GM23338 (cell line): ENCODE results near the gene HTR2A. TPM values are rescaled to one million over a fixed set of nuclear protein-coding genes. Genes with fewer than 3 reads are reported as not detected.

Experiments used
- ATAC-seq: fragments of 200-7000 bp; cut with Tn5 transposase; 3 replicates; pipeline ENCODE4 v1.9.1; 2020
- DNase-seq: peaks from one replicate; pipeline ENCODE4 v3.0.0-alpha.2; 2015; ENCODE audit warnings: low spot score
- H2AFZ ChIP-seq: fragments of 200-600 bp; sonication (generic); 2 replicates; pipeline ENCODE4 v1.8.0; 2016; ENCODE audit warnings: antibody characterized with exemption, mild to moderate bottlenecking, moderate library complexity
- H3F3A ChIP-seq: fragments of 200-600 bp; sonication (generic); replicated peaks from 2 replicates; pipeline ENCODE4 v1.8.0; 2017; ENCODE audit warnings: antibody characterized with exemption, mixed run types, low read depth
- H3K27ac ChIP-seq: fragments of 200-600 bp; sonication (generic); 2 replicates; pipeline ENCODE4 v1.6.1; 2016; ENCODE audit warnings: low read depth
- H3K27me3 ChIP-seq: fragments of 200-600 bp; sonication (generic); 2 replicates; pipeline ENCODE4 v1.8.0; 2016; ENCODE audit warnings: mild to moderate bottlenecking, mixed run types, moderate library complexity; ENCODE audit not compliant: insufficient read depth
- H3K36me3 ChIP-seq: fragments of 200-600 bp; sonication (generic); 2 replicates; pipeline ENCODE4 v1.8.0; 2016; ENCODE audit warnings: mild to moderate bottlenecking; ENCODE audit not compliant: insufficient read depth
- H3K4me1 ChIP-seq: fragments of 200-600 bp; sonication (generic); 2 replicates; pipeline ENCODE4 v1.8.0; 2016; ENCODE audit warnings: mild to moderate bottlenecking, moderate library complexity; ENCODE audit not compliant: insufficient read depth
- H3K4me2 ChIP-seq: fragments of 200-600 bp; sonication (generic); 2 replicates; pipeline ENCODE4 v1.7.1; 2017; ENCODE audit warnings: mixed run types
- H3K4me3 ChIP-seq: fragments of 200-600 bp; sonication (generic); 2 replicates; pipeline ENCODE4 v1.6.1; 2016; ENCODE audit warnings: mixed run types
- H3K79me2 ChIP-seq: fragments of 200-600 bp; sonication (generic); replicated peaks from 2 replicates; pipeline ENCODE4 v1.8.0; 2017; ENCODE audit warnings: mild to moderate bottlenecking; ENCODE audit not compliant: insufficient read depth
- H3K9me2 ChIP-seq: fragments of 200-600 bp; sonication (generic); 2 replicates; pipeline ENCODE4 v1.8.0; 2017; ENCODE audit not compliant: insufficient read depth
- H4K20me1 ChIP-seq: fragments of 200-600 bp; sonication (generic); replicated peaks from 2 replicates; pipeline ENCODE4 v1.8.0; 2017; ENCODE audit warnings: mild to moderate bottlenecking; ENCODE audit not compliant: insufficient read depth
- H3K27ac Mint-ChIP-seq: 2 replicates; pipeline ENCODE4 v1.8.0; 2020; ENCODE audit warnings: inconsistent platforms, mild to moderate bottlenecking, moderate library complexity, mixed read lengths
- H3K27me3 Mint-ChIP-seq: 3 replicates; pipeline ENCODE4 v1.8.0; 2022; ENCODE audit warnings: low read depth, mild to moderate bottlenecking, moderate library complexity, mixed read lengths, inconsistent platforms; ENCODE audit not compliant: insufficient read depth, poor library complexity
- H3K36me3 Mint-ChIP-seq: 3 replicates; pipeline ENCODE4 v1.8.0; 2021; ENCODE audit warnings: low read depth, mild to moderate bottlenecking, inconsistent platforms, moderate library complexity, mixed read lengths
- H3K4me1 Mint-ChIP-seq: 3 replicates; pipeline ENCODE4 v1.8.0; 2020; ENCODE audit warnings: mild to moderate bottlenecking, inconsistent platforms, mixed read lengths
- H3K4me3 Mint-ChIP-seq: 3 replicates; pipeline ENCODE4 v1.8.0; 2021; ENCODE audit warnings: moderate library complexity, mild to moderate bottlenecking, inconsistent platforms, mixed read lengths
- H3K9me3 Mint-ChIP-seq: 3 replicates; pipeline ENCODE4 v1.8.0; 2020; ENCODE audit warnings: moderate library complexity, mild to moderate bottlenecking, inconsistent platforms, mixed read lengths
- CREB1 ChIP-seq: fragments of 250-450 bp; sonication (Bioruptor Pico); IDR thresholded peaks from 2 replicates; pipeline ENCODE4 v1.5.0; 2020; ENCODE audit warnings: low read depth, mild to moderate bottlenecking, moderate library complexity
- CTCF ChIP-seq, 2 experiments: fragments of 200-600 bp in 1 of 2; sonication (generic) in 1 of 2; conservative IDR thresholded peaks; 2 replicates each; pipeline versions ENCODE4 v1.5.1 to v1.6.1; 2016 to 2017; ENCODE audit warnings: antibody characterized with exemption in 2 of 2, low read depth in 2 of 2, mild to moderate bottlenecking in 2 of 2, moderate library complexity in 1 of 2
- ETS1 ChIP-seq: IDR thresholded peaks from 2 replicates; pipeline ENCODE4 v1.6.1; 2016; ENCODE audit warnings: antibody characterized with exemption
- EZH2 ChIP-seq: fragments of 200-600 bp; sonication (generic); IDR thresholded peaks from one replicate; pipeline ENCODE4 v1.8.0; 2017; ENCODE audit warnings: antibody characterized with exemption, mild to moderate bottlenecking, low read depth; ENCODE audit not compliant: unreplicated experiment
- EZH2phosphoT487 ChIP-seq: fragments of 200-600 bp; sonication (generic); IDR thresholded peaks from one replicate; pipeline ENCODE4 v1.8.1; 2018; ENCODE audit warnings: antibody characterized with exemption; ENCODE audit not compliant: unreplicated experiment
- JUNB ChIP-seq: IDR thresholded peaks from one replicate; pipeline ENCODE4 v1.6.1; 2016; ENCODE audit warnings: antibody characterized with exemption; ENCODE audit not compliant: unreplicated experiment
- NANOG ChIP-seq: IDR thresholded peaks from 2 replicates; pipeline ENCODE4 v1.6.1; 2016; ENCODE audit warnings: antibody characterized with exemption, borderline replicate concordance
- POLR2AphosphoS5 ChIP-seq: IDR thresholded peaks from 2 replicates; pipeline ENCODE4 v1.6.1; 2016; ENCODE audit warnings: antibody characterized with exemption, low read depth
- REST ChIP-seq: IDR thresholded peaks from one replicate; pipeline ENCODE4 v1.6.1; 2018; ENCODE audit warnings: antibody characterized with exemption; ENCODE audit not compliant: unreplicated experiment
- STAT1 ChIP-seq: IDR thresholded peaks from one replicate; pipeline ENCODE4 v1.6.1; 2016; ENCODE audit warnings: antibody characterized with exemption; ENCODE audit not compliant: unreplicated experiment
- ZNF114 ChIP-seq: fragments of 250-450 bp; sonication (Bioruptor Pico); IDR thresholded peaks from 2 replicates; pipeline ENCODE4 v1.5.0; 2020; ENCODE audit warnings: mild to moderate bottlenecking, moderate library complexity
- ZNF331 ChIP-seq: fragments of 250-450 bp; sonication (Bioruptor Pico); IDR thresholded peaks from 2 replicates; pipeline ENCODE4 v1.5.0; 2020; ENCODE audit warnings: low read depth, mild to moderate bottlenecking, moderate library complexity
- polyA plus RNA-seq: library from polyadenylated mRNA; unstranded; fragments of >200 nt; fragmentation: Nextera tagmentation; extraction: Ambion mirVana; gene quantifications from 2 replicates; pipeline ENCODE4 v1.2.1, GENCODE V29; 2016
- total RNA-seq: library from RNA; depleted of rRNA; stranded (reverse); fragments of >200 nt; shearing (Covaris generic); gene quantifications from 2 replicates; pipeline ENCODE4 v1.2.3, GENCODE V29; 2014
- TF ChIP-seq, protein P1 (sequence below): fragments of 250-450 bp; sonication (Bioruptor Pico); IDR thresholded peaks from 2 replicates; pipeline ENCODE4 v1.5.0; 2020; ENCODE audit warnings: mild to moderate bottlenecking, moderate library complexity

HTR2A gene
- total and polyA plus RNA-seq, 2 experiments from 2014 or later, result not detected

DNA sequence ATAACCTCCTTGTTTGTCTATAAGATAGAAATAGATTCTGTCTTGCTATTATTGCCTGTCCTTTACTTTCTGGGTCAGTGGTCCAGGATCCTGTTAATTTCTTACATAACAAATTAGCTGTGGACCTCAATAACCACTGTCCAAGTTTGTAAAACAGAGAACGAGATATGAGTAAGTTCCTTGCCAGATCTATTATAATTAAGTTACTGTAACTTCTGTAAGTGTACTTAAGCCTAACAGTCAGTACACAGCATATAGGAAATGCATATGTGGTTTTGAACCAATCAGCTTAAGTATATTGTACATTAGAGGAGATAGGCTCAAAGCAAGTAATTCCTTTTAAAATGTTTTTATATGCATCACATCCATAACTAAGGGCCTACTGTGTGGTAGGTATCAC lies 34.9 kb downstream of the HTR2A start:
- Histone ChIP-seq H3K27me3 (no peaks in the 10 kb centered on the region), H3K79me2 (no peaks in the 10 kb centered on the region), H2AFZ (no peak overlapping the region), H3K27ac (no peak overlapping the region), H4K20me1 (no peaks in the 10 kb centered on the region), H3K4me3 (no peak overlapping the region), H3F3A (no peaks in the 10 kb centered on the region), H3K9me2 (no peaks in the 10 kb centered on the region), H3K36me3 (no peaks in the 10 kb centered on the region), H3K4me1 (no peaks in the 10 kb centered on the region), H3K4me2 (no peak overlapping the region)
- no peaks in the 10 kb centered on the region for H3K9me3 Mint-ChIP-seq
- H3K4me1 Mint-ChIP-seq, result 0 out of 3 replicates have a peak, but pooled peaks cover 4% of the 10 kb centered on the region
- H3K4me3 Mint-ChIP-seq, result no peak overlapping the region
- H3K27ac Mint-ChIP-seq, result no peak overlapping the region
- DNase-seq (no peak), ATAC-seq (no peak)
- no peak for TF ChIP-seq ETS1
- no peak for TF ChIP-seq REST
- no peak for TF ChIP-seq EZH2phosphoT487
- TF ChIP-seq ZNF114 (CRISPR knock-in tag), result no peak
- no peak for TF ChIP-seq STAT1
- no peak for TF ChIP-seq EZH2
- TF ChIP-seq NANOG, result no peak
- TF ChIP-seq ZNF331 (CRISPR knock-in tag), result no peak
- TF ChIP-seq, protein P1, sequence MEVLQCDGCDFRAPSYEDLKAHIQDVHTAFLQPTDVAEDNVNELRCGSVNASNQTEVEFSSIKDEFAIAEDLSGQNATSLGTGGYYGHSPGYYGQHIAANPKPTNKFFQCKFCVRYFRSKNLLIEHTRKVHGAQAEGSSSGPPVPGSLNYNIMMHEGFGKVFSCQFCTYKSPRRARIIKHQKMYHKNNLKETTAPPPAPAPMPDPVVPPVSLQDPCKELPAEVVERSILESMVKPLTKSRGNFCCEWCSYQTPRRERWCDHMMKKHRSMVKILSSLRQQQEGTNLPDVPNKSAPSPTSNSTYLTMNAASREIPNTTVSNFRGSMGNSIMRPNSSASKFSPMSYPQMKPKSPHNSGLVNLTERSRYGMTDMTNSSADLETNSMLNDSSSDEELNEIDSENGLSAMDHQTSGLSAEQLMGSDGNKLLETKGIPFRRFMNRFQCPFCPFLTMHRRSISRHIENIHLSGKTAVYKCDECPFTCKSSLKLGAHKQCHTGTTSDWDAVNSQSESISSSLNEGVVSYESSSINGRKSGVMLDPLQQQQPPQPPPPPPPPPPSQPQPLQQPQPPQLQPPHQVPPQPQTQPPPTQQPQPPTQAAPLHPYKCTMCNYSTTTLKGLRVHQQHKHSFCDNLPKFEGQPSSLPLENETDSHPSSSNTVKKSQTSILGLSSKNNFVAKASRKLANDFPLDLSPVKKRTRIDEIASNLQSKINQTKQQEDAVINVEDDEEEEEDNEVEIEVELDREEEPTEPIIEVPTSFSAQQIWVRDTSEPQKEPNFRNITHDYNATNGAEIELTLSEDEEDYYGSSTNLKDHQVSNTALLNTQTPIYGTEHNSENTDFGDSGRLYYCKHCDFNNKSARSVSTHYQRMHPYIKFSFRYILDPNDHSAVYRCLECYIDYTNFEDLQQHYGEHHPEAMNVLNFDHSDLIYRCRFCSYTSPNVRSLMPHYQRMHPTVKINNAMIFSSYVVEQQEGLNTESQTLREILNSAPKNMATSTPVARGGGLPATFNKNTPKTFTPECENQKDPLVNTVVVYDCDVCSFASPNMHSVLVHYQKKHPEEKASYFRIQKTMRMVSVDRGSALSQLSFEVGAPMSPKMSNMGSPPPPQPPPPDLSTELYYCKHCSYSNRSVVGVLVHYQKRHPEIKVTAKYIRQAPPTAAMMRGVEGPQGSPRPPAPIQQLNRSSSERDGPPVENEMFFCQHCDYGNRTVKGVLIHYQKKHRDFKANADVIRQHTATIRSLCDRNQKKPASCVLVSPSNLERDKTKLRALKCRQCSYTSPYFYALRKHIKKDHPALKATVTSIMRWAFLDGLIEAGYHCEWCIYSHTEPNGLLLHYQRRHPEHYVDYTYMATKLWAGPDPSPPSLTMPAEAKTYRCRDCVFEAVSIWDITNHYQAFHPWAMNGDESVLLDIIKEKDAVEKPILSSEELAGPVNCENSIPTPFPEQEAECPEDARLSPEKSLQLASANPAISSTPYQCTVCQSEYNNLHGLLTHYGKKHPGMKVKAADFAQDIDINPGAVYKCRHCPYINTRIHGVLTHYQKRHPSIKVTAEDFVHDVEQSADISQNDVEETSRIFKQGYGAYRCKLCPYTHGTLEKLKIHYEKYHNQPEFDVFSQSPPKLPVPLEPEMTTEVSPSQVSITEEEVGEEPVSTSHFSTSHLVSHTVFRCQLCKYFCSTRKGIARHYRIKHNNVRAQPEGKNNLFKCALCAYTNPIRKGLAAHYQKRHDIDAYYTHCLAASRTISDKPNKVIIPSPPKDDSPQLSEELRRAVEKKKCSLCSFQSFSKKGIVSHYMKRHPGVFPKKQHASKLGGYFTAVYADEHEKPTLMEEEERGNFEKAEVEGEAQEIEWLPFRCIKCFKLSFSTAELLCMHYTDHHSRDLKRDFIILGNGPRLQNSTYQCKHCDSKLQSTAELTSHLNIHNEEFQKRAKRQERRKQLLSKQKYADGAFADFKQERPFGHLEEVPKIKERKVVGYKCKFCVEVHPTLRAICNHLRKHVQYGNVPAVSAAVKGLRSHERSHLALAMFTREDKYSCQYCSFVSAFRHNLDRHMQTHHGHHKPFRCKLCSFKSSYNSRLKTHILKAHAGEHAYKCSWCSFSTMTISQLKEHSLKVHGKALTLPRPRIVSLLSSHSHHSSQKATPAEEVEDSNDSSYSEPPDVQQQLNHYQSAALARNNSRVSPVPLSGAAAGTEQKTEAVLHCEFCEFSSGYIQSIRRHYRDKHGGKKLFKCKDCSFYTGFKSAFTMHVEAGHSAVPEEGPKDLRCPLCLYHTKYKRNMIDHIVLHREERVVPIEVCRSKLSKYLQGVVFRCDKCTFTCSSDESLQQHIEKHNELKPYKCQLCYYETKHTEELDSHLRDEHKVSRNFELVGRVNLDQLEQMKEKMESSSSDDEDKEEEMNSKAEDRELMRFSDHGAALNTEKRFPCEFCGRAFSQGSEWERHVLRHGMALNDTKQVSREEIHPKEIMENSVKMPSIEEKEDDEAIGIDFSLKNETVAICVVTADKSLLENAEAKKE (CRISPR knock-in tag), result no peak
- TF ChIP-seq POLR2AphosphoS5, result no peak
- no peak for TF ChIP-seq CTCF (conservative IDR thresholded peaks at IDR 0.05; ENCODE audit: low read depth in 2 of 2)
- TF ChIP-seq JUNB, result no peak
- no peak for TF ChIP-seq CREB1 (CRISPR knock-in tag)
- H3K36me3 Mint-ChIP-seq, result no peaks in the 10 kb centered on the region
- peaks cover 2% of the 10 kb centered on the region for H3K27me3 Mint-ChIP-seq
